ENCODE results near the gene ZC3H15.

The ZC3H15 gene

GRCh38 chr2:186544255-186544675 is 58.2 kb downstream of the ZC3H15 start:
- DNase-seq = no peak

- no peak for DNase-seq
Measured at GRCh38 chr2:186546846-186547245, 60.8 kb downstream of the ZC3H15 start.

GRCh38 chr2:186551323-186552050 is 65.4 kb downstream of the ZC3H15 start:
- DNase-seq = no peak

- no peak for DNase-seq
Measured at GRCh38 chr2:186554429-186554828, 68.4 kb downstream of the ZC3H15 start.

GRCh38 chr2:186554850-186555671 is 69.0 kb downstream of the ZC3H15 start:
- DNase-seq = no peak

- no peak for DNase-seq
Measured at GRCh38 chr2:186558512-186559276, 72.6 kb downstream of the ZC3H15 start.

Data from activated CD4-positive, alpha-beta T cell treated with anti-CD3 and anti-CD28 coated beads for 1 hour (primary cell).